HG02938 (cell line): ENCODE results near the gene NR2F1-AS1.

Experiments used
- ATAC-seq: cut with Tn5 transposase; IDR thresholded peaks from one replicate; pipeline ENCODE4 v1.9.1; 2021; ENCODE audit warnings: mild to moderate bottlenecking, moderate library complexity; ENCODE audit not compliant: unreplicated experiment

NR2F1-AS1 gene

DNA sequence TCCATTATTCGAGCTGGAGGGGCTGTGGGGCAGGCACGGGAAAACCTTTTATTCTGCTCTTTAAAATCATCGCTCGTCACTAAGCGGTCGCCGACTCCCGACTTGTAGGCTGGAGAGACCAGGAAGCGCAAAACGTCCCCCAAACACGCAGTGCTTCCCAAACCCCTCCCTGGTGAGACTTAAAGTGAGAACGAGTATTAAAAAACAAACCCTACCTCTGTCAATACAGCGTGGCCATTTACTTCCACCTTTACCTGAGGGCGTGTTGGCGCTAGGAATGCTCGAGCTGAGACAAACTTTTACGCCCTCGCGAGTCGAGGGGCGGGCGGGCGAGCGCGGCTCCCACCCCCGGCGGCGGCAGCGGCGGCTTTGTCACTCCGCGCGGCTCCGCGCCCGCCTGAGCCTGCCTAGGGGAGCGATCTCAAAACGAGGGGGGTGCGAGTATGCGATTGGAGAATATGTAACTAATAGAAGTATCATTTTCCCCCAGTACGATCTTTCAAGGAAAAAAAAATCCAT, at the start of gene NR2F1-AS1:
NR2F1-AS1 (minus strand) TSS at position 293 of the 519 bp plus-strand sequence.
- peak; percentile 15 for ATAC-seq

GRCh38 chr5:93626801-93627200, 45.8 kb upstream of the NR2F1-AS1 start:
- ATAC-seq, result no peak

GRCh38 chr5:93623153-93623552, 42.1 kb upstream of the NR2F1-AS1 start:
- no peak for ATAC-seq

DNA sequence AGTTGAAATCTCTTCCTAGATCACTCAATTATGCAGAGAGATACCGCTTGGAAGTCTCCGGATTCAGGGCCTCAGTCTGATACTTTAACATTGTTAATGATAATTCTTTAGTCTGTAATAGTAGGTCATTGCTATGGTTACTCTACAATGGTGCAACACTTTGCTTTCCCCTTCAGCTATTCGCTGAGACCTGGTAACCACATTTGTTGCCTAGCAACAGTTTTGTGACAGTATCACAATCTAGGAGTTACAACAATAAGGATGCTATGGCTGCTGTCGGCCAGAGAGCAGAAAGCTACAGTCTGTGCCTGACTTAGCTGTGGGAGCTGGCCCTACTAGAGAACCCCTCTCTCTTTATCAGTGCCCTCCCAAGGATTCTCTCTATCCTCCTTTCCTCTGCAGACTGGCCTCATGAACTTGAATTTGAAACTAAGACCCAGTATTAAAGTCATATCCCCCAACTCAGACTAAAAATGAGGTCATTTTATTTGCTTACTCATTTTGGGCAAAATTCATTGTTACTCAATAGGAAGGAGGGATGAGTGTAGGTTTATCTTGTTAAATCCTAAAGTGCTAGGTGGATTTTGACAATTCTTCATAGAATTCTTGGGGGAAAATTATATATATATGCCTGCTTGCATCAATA, 41.3 kb upstream of the NR2F1-AS1 start:
- ATAC-seq, result peak; percentile 63

DNA sequence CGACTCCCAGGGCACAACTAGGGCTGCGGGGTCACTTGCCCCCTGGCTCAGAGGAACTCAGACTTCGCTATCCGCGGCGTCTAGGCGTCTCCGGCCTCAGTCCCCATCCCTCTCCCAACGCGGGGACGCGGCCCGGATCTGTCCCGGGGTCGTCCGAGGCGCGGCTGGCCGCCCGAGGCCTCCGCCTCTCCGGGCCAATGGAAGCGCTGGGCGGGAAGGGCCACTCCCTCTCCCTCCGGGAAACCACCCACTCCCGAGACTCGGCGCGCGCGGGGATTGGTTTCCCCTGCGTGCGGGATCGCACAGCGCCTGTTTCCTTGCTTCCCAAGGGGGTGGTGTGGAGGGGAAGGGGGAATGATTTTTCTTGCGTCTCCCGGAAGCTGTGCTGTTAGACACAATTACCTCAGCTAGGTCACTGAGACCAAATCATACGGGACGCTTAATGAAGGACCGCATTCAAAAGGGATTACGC, 40.3 kb upstream of the NR2F1-AS1 start:
- ATAC-seq, result peak; percentile 4

DNA sequence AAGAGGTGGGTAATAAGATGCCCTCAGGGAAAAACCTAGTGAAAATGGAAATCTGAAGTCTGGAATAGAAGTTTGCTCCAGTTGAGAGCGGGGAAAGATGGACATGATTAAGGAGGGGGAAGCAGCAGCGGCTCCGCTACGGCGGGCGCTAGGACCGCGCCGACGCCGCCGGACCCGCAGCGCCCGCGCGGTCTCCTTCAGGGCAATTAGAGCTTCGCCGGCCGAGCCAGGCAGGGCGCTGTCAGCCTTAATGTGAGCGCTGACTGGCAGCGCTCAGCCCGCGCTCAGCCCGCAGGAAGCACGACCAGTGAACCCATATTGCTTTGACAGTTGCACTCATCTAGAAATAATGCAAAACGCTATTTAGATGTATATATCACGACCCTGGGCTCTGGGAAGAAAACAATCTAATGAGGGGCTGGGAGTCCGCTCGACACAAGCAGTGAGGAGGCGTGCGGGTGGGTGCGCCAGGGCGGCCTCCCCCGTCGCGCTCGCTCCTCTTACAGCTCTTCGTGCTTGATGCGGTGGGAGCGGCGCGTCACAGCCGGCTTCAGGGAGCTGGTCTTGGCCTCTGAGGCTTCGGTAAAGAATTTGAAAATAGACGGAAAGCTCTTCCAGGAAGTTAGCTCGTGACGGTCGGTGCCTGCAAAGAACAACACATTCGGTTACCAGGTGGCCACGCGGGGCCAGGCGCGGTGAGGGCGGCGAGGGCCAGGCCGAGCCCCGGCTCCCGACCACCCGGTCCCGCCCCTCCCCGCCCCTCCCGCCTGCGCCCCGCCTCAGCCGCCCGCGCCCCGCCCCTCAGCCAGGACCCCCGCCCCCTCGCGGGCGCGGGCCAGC, 39.7 kb upstream of the NR2F1-AS1 start:
- ATAC-seq, result peak; percentile 92

DNA sequence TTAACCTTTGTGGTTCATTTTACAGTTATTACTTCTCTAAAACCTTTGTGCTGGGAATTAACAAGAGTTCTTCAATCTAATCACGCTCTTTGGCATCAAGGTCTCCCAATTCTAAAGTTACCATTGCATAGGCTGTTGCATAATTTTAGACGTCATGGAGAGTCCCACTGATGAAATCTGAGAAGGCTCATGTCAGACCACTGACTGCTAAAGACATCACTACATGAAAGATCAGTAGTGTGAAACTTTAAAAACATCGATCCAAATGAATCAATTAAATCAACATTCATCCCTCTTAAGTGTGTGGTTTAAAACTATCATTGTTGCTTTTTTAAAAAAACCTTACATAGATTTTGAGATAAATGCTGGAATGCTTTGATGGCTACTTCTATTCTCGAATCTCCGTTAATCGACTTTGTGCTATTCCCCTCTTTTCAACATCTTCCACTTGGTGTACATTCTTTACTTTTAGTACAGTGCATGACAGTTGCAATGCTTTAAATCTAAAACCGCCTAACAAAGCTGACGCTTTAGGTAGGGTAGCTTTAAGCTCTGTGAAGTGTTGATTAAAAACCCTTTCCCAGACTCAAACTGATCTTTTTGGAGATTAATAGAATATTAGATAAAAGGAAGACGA, 35.6 kb upstream of the NR2F1-AS1 start:
- ATAC-seq, result no peak

DNA sequence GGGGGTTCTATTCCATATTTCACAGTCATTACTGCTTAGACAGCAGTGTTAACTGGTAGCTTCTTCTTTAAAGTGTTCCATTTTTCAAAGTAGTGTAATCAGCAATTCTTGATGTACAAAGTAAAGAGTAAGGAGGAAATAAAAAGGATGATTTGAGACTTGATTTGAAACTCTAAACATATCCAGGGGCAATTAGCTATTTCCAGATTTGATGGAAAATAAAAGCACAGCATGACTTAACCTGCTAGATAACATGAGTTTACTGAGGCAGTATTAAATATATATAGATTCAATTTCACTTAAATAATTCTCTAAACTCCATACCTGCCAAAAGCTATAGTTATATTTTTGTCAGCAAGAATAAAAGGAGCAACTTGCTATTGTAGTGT, 31.8 kb upstream of the NR2F1-AS1 start:
- ATAC-seq, result no peak

GRCh38 chr5:93611976-93612854, 31.2 kb upstream of the NR2F1-AS1 start:
- no peak for ATAC-seq

DNA sequence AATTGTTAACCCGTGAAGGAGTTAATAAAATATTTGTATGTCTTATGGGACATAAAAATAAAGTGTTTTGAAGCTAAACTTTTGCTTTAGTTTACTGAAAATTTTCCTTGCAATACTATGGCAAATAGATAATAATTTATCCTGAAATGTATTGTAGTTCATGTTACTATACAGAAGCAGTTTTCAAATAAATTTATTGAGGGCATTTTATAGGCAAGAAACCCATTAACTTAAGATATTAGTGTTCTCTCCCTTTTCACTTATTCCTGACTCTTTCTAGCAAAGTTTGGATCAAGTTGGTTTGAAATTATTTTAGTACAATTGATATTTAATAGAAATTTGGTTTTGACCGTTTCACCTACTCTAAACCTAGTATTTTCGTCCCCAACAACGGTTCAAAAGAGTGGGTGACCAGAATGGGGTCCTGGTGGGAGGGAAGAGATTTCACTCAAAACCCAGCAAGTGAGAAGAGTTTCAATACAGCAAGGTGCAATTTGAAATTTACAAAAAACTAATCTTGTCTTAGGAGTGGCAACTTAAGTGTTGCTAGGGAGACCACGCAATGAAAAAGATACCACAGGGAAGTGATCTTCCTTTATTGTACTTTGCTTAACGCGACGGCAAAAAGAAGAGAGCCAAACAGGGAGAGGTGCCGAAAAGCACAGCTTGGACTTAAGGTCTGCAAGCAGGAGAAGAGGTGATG, 30.4 kb upstream of the NR2F1-AS1 start:
- ATAC-seq, result no peak

GRCh38 chr5:93610581-93611272, 29.7 kb upstream of the NR2F1-AS1 start:
- no peak for ATAC-seq

GRCh38 chr5:93609762-93610161, 28.7 kb upstream of the NR2F1-AS1 start:
- ATAC-seq, result no peak

DNA sequence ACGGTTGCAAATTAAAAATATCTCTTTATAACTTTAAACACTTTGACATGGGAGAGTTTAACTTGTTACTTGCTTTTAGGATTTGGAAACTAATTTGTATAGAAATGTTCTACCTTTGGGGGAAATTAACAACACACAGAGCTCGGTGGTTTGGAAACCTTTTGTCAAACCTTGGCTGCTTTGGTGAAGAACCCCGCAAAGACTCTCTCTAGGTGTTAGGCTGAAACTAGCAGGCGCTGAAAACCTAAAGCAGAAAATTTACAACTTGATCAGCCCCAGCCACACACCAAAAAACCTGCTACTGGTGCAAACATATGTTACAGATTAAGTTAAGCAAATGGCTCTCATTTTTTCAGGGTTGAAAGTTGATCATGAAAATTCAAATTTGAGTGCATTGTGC, 27.8 kb upstream of the NR2F1-AS1 start:
- ATAC-seq, result no peak

DNA sequence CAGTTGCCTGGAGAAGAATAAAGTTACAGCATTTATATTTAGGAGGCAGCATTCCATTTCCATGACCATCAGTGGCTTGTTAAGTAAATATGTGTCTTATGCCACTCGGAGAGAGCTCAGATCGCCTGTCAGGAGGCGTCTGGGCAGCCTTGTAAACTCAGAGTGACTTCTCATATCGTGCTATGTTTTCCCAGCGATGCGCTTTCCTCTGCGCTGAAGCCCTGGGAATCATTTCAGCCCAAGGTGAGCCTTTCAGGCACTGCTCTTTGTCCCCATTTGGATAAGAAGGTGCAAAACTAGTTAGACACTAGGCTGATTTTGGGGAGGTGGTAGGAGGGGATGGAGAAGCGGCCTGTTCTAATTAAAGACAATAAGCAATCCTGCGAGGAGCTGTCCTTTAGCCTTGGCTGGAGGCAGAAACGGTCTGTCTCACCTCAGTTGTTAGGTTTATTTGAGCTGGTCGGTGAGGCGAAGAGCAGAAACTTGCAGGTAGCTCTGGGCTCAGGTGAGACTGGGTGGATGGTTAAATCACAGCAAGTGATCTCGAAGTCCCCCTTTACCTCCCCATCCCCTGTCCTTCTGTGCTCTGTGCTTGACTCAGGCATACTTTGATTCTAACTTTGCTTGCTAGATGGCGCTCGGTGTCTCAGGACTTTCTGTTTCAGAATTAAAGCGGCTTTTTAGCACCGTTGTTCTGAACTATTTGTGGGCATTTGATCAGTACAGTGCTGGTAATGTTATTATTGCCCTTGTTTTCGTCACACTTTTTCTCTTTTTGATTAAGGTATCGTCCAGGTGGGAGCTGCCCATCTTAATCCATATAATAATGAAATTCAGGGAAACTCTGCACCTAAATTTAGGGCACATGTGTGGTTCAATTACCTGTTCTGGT, 26.6 kb upstream of the NR2F1-AS1 start:
- peak; percentile 81 for ATAC-seq

GRCh38 chr5:93606382-93606752, 25.3 kb upstream of the NR2F1-AS1 start:
- no peak for ATAC-seq

DNA sequence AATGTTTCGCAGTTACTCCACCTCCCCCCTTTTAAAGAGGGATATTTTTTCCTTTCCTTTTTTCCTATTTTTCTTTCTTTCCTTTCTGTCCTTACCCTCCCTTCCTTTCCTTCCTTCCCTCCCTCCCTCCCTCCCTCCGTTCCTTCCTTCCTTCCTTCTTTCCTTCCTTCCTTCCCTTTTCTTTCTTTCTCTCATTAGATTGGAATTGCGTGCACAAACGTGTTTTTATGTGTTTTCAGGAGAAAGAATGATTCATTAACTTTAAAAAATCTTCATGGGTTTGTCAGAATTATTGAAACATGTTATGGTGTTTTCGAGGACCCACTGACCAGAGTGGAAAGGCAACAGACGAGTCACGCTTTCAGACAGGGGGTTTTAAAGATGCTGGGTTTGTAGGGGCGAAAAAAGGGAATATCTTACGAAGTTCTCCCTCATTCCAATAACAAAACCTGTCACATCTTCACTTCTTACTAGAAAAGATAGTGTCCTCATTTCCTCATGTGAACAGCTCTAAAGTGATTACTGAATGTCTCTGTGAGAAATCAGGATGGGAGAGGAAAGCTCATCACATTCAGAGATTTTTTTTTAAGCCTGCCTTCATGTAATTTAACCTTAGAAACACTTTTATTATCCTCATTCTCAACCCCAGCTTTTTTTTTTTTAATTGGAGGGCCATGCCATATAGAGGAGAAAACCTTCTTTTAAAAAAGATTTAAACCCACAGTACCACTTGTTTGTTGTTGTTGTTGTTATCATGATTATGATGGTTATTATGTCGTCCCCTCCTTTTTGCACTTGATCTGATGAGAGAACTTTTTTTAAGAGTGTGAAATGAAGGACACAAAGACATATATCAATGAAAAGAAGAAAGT, 23.9 kb upstream of the NR2F1-AS1 start:
- no peak for ATAC-seq
